Astrocyte (in vitro differentiated cells and primary cell): ENCODE results near the gene PPP1R16B. TPM values are rescaled to one million over a fixed set of nuclear protein-coding genes. Genes with fewer than 3 reads are reported as not detected.

Experiments
- DNase-seq: peaks from one replicate; pipeline ENCODE4 v3.0.0-alpha.2; 2010; ENCODE audit warnings: low read depth
- FAIRE-seq: peaks from 2 replicates; lab custom pipeline; 2011; peaks lifted over from hg19 to GRCh38; lab: Jason Lieb, UNC
- H2AFZ ChIP-seq: 2 replicates; pipeline ENCODE4 v1.6.0; 2012; ENCODE audit warnings: low read depth, low read length, inconsistent platforms
- H3K27ac ChIP-seq: 2 replicates; pipeline ENCODE4 v1.5.1; 2011; ENCODE audit warnings: low read depth, low read length, inconsistent platforms
- H3K27me3 ChIP-seq: 2 replicates; pipeline ENCODE4 v1.6.0; 2011; ENCODE audit warnings: low read length, inconsistent platforms; ENCODE audit not compliant: insufficient read depth
- H3K36me3 ChIP-seq: 2 replicates; pipeline ENCODE4 v1.5.1; 2011; ENCODE audit warnings: low read length, inconsistent platforms; ENCODE audit not compliant: insufficient read depth
- H3K4me1 ChIP-seq: 2 replicates; pipeline ENCODE4 v1.5.1; 2011; ENCODE audit warnings: low read length, inconsistent platforms; ENCODE audit not compliant: insufficient read depth
- H3K4me2 ChIP-seq: 2 replicates; pipeline ENCODE4 v1.6.0; 2012; ENCODE audit warnings: low read length, inconsistent platforms
- H3K4me3 ChIP-seq: 2 replicates; pipeline ENCODE4 v1.5.1; 2011; ENCODE audit warnings: low read depth, mild to moderate bottlenecking, low read length, inconsistent platforms; ENCODE audit not compliant: insufficient read depth
- H3K79me2 ChIP-seq: 2 replicates; pipeline ENCODE4 v1.6.0; 2012; ENCODE audit warnings: mild to moderate bottlenecking, low read length, inconsistent platforms; ENCODE audit not compliant: insufficient read depth
- H3K9ac ChIP-seq: 2 replicates; pipeline ENCODE4 v1.6.0; 2012; ENCODE audit warnings: mild to moderate bottlenecking, low read length, inconsistent platforms
- H3K9me3 ChIP-seq: 2 replicates; pipeline ENCODE4 v1.5.1; 2012; ENCODE audit warnings: low read depth, mild to moderate bottlenecking, low read length, inconsistent platforms; ENCODE audit not compliant: insufficient read depth
- H4K20me1 ChIP-seq: 2 replicates; pipeline ENCODE4 v1.6.0; 2012; ENCODE audit warnings: low read length, inconsistent platforms; ENCODE audit not compliant: insufficient read depth
- H3K27ac Mint-ChIP-seq: one replicate; pipeline ENCODE4 v1.8.0; 2021; ENCODE audit warnings: mild to moderate bottlenecking, mixed read lengths; ENCODE audit not compliant: unreplicated experiment
- H3K27me3 Mint-ChIP-seq: one replicate; pipeline ENCODE4 v1.8.0; 2021; ENCODE audit warnings: low read depth, mixed read lengths; ENCODE audit not compliant: unreplicated experiment
- H3K36me3 Mint-ChIP-seq: one replicate; pipeline ENCODE4 v1.8.0; 2021; ENCODE audit warnings: low read depth, mixed read lengths; ENCODE audit not compliant: unreplicated experiment
- H3K4me1 Mint-ChIP-seq: one replicate; pipeline ENCODE4 v1.8.0; 2021; ENCODE audit warnings: low read depth, mixed read lengths; ENCODE audit not compliant: unreplicated experiment
- H3K4me3 Mint-ChIP-seq: one replicate; pipeline ENCODE4 v1.8.0; 2021; ENCODE audit warnings: mild to moderate bottlenecking, moderate library complexity, mixed read lengths; ENCODE audit not compliant: unreplicated experiment
- H3K9me3 Mint-ChIP-seq: one replicate; pipeline ENCODE4 v1.8.0; 2021; ENCODE audit warnings: mild to moderate bottlenecking, mixed read lengths; ENCODE audit not compliant: unreplicated experiment
- CTCF ChIP-seq: IDR thresholded peaks from 2 replicates; pipeline ENCODE4 v1.5.1; 2011; ENCODE audit warnings: low read depth, mild to moderate bottlenecking, inconsistent platforms, low read length, moderate library complexity; ENCODE audit not compliant: insufficient read depth
- EZH2 ChIP-seq: IDR thresholded peaks from 2 replicates; pipeline ENCODE4 v1.6.1; 2012; ENCODE audit warnings: mild to moderate bottlenecking, low read length, inconsistent platforms; ENCODE audit not compliant: insufficient read depth
- total RNA-seq: library from RNA; stranded (reverse); gene quantifications from 2 replicates; pipeline ENCODE4 v1.2.1, GENCODE V29; 2021

Gene PPP1R16B
- total RNA-seq, 1 donor from 2014 or later, result 0.68 TPM

GRCh38 chr20:38965264-38965663, 159.8 kb downstream of the PPP1R16B start:
- no peak for DNase-seq
- Mint-ChIP-seq H3K27ac (no peak overlapping the region), H3K4me3 (no peak overlapping the region), H3K36me3 (peaks cover 2% of the 10 kb centered on the region), H3K4me1 (peaks cover 14% of the 10 kb centered on the region), H3K27me3 (no peaks in the 10 kb centered on the region), H3K9me3 (no peaks in the 10 kb centered on the region)
- Histone ChIP-seq H3K36me3 (peaks cover 2% of the 10 kb centered on the region), H4K20me1 (no peaks in the 10 kb centered on the region), H2AFZ (no peak overlapping the region), H3K79me2 (peaks cover 51% of the 10 kb centered on the region), H3K4me3 (no peak overlapping the region), H3K9ac (no peak overlapping the region), H3K4me1 (peaks cover 14% of the 10 kb centered on the region), H3K9me3 (no peaks in the 10 kb centered on the region), H3K27ac (no peak overlapping the region), H3K27me3 (no peaks in the 10 kb centered on the region), H3K4me2 (no peak overlapping the region)
- FAIRE-seq, result no peak
- no peak for TF ChIP-seq EZH2
- no peak for TF ChIP-seq CTCF

GRCh38 chr20:38968090-38968489, 162.6 kb downstream of the PPP1R16B start:
- Mint-ChIP-seq H3K27ac (no peak overlapping the region), H3K27me3 (no peaks in the 10 kb centered on the region), H3K4me1 (peaks cover 19% of the 10 kb centered on the region), H3K9me3 (no peaks in the 10 kb centered on the region), H3K36me3 (peaks cover 6% of the 10 kb centered on the region), H3K4me3 (no peak overlapping the region)
- Histone ChIP-seq H3K9me3 (no peaks in the 10 kb centered on the region), H2AFZ (no peak overlapping the region), H3K27ac (no peak overlapping the region), H3K4me2 (no peak overlapping the region), H3K9ac (no peak overlapping the region), H3K27me3 (no peaks in the 10 kb centered on the region), H3K4me3 (no peak overlapping the region), H3K79me2 (peaks cover 42% of the 10 kb centered on the region), H3K4me1 (peaks cover 13% of the 10 kb centered on the region), H3K36me3 (peaks cover 2% of the 10 kb centered on the region), H4K20me1 (no peaks in the 10 kb centered on the region)
- DNase-seq (no peak), FAIRE-seq (no peak)
- TF ChIP-seq EZH2, result no peak
- TF ChIP-seq CTCF, result no peak

- H4K20me1 ChIP-seq, result peaks cover 8% of the 10 kb centered on the region
- Mint-ChIP-seq H3K27me3 (no peaks in the 10 kb centered on the region), H3K4me1 (peaks cover 25% of the 10 kb centered on the region), H3K27ac (peak overlapping the region; percentile 83), H3K36me3 (peaks cover 9% of the 10 kb centered on the region), H3K9me3 (no peaks in the 10 kb centered on the region), H3K4me3 (peak overlapping the region; percentile 36)
- no peak for DNase-seq
- H3K36me3 ChIP-seq, result peaks cover 2% of the 10 kb centered on the region
- H3K4me1 ChIP-seq, result peaks cover 17% of the 10 kb centered on the region
- H3K27me3 ChIP-seq, result no peaks in the 10 kb centered on the region
- no peak for TF ChIP-seq CTCF
- no peak for TF ChIP-seq EZH2
- H3K9me3 ChIP-seq, result no peaks in the 10 kb centered on the region
- no peak for FAIRE-seq
- H3K4me2 ChIP-seq, result peak overlapping the region; percentile 63
- H3K9ac ChIP-seq, result peak overlapping the region; percentile 27
- peaks cover 31% of the 10 kb centered on the region for H3K79me2 ChIP-seq
- peak overlapping the region; percentile 76 for H3K27ac ChIP-seq
- no peak overlapping the region for H3K4me3 ChIP-seq
- H2AFZ ChIP-seq, result no peak overlapping the region
Observed at GRCh38 chr20:38969708-38970107, 164.2 kb downstream of the PPP1R16B start.
